ENCODE results near the gene ITGB5.

ITGB5 gene

GRCh38 chr3:124840331-124840730, 46.8 kb downstream of the ITGB5 start:
- H3K4me3 ChIP-seq (ENCODE audit: low read depth, low read length) = no peak overlapping the region
- TF ChIP-seq MYC (IDR thresholded peaks at IDR 0.05; ENCODE audit: low read depth, low read length) (no peak), POLR2A (IDR thresholded peaks at IDR 0.05; ENCODE audit: extremely low read depth, insufficient read length) (no peak), CTCF (IDR thresholded peaks at IDR 0.05; ENCODE audit: low read depth, low read length) (no peak), MAX (IDR thresholded peaks at IDR 0.05; ENCODE audit: low read depth, low read length) (no peak)
- DNase-seq (ENCODE audit: low read depth) = no peak

- no peak overlapping the region for H3K4me3 ChIP-seq (ENCODE audit: low read depth, low read length)
- DNase-seq (ENCODE audit: low read depth) = no peak
Observed at GRCh38 chr3:124839896-124840295, 47.3 kb downstream of the ITGB5 start.

GRCh38 chr3:124838963-124839362, 48.2 kb downstream of the ITGB5 start:
- DNase-seq (ENCODE audit: low read depth) = no peak
- TF ChIP-seq MYC (IDR thresholded peaks at IDR 0.05; ENCODE audit: low read depth, low read length) (no peak), MAX (IDR thresholded peaks at IDR 0.05; ENCODE audit: low read depth, low read length) (no peak), CTCF (IDR thresholded peaks at IDR 0.05; ENCODE audit: low read depth, low read length) (no peak), POLR2A (IDR thresholded peaks at IDR 0.05; ENCODE audit: extremely low read depth, insufficient read length) (no peak)
- H3K4me3 ChIP-seq (ENCODE audit: low read depth, low read length) = no peak overlapping the region

More at GRCh38 chr3:124839896-124840295, 47.3 kb downstream of the ITGB5 start:
- TF ChIP-seq MYC (IDR thresholded peaks at IDR 0.05; ENCODE audit: low read depth, low read length) = no peak
- TF ChIP-seq POLR2A (IDR thresholded peaks at IDR 0.05; ENCODE audit: extremely low read depth, insufficient read length) = no peak
- no peak for TF ChIP-seq CTCF (IDR thresholded peaks at IDR 0.05; ENCODE audit: low read depth, low read length)
- no peak for TF ChIP-seq MAX (IDR thresholded peaks at IDR 0.05; ENCODE audit: low read depth, low read length)

- DNase-seq (ENCODE audit: low read depth) = no peak
- no peak for TF ChIP-seq MAX (IDR thresholded peaks at IDR 0.05; ENCODE audit: low read depth, low read length)
- TF ChIP-seq POLR2A (IDR thresholded peaks at IDR 0.05; ENCODE audit: extremely low read depth, insufficient read length) = no peak
- no peak for TF ChIP-seq CTCF (IDR thresholded peaks at IDR 0.05; ENCODE audit: low read depth, low read length)
- TF ChIP-seq MYC (IDR thresholded peaks at IDR 0.05; ENCODE audit: low read depth, low read length) = no peak
- no peak overlapping the region for H3K4me3 ChIP-seq (ENCODE audit: low read depth, low read length)
Observed at GRCh38 chr3:124837730-124838186, 49.4 kb downstream of the ITGB5 start.

- no peak for TF ChIP-seq CTCF (IDR thresholded peaks at IDR 0.05; ENCODE audit: low read depth, low read length)
- no peak for TF ChIP-seq MYC (IDR thresholded peaks at IDR 0.05; ENCODE audit: low read depth, low read length)
- no peak for TF ChIP-seq MAX (IDR thresholded peaks at IDR 0.05; ENCODE audit: low read depth, low read length)
- no peak for TF ChIP-seq POLR2A (IDR thresholded peaks at IDR 0.05; ENCODE audit: extremely low read depth, insufficient read length)
- H3K4me3 ChIP-seq (ENCODE audit: low read depth, low read length) = no peak overlapping the region
- DNase-seq (ENCODE audit: low read depth) = no peak
Observed at GRCh38 chr3:124837065-124837464, 50.1 kb downstream of the ITGB5 start.
